Measurements from ENCODE around the gene TRAF2.
"Not testable (repeated sequence)": the region's sequence is repeated elsewhere in the genome, so short reads cannot be mapped to it uniquely, and the experiment has no call there.

TRAF2 gene

DNA sequence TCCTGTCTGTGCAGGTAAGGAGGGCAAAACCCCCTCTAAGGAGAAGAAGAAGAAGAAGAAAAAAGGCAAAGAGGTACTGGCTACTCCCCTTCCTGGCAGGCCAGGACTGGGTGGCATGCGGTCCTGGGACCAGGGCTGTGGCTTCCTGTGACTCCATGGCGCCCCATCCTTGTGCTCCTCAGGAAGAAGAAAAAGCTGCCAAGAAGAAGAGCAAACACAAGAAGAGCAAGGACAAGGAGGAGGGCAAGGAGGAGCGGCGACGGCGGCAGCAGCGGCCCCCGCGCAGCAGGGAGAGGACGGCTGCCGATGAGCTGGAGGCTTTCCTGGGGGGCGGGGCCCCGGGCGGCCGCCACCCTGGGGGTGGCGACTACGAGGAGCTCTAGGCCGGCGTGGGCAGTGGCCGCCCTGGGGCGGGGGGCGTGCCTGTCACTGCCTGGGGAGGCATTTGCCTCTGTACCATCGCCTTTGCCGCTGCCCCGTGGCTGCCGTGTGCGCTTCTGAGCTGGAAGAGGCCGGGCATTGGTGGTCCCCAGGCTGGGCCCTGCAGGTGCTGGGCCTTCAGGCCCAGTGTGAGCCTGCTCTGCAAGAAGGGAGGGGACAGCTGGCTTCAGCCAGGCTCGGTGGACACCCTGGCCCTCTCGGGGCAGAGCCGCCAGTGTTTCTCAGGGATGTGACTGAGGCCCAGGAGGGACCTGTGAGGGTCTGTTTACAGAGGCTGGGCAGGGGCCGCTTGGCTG is 46.0 kb upstream of the TRAF2 start:
- no peak for DNase-seq (ENCODE audit: low read depth)
- no peak overlapping the region for H3K4me3 ChIP-seq (ENCODE audit: low read depth, low read length)
- TF ChIP-seq POLR2A (IDR thresholded peaks at IDR 0.05; ENCODE audit: extremely low read depth, insufficient read length) (no peak), MYC (IDR thresholded peaks at IDR 0.05; ENCODE audit: low read depth, low read length) (no peak)
- TF ChIP-seq, protein P1, sequence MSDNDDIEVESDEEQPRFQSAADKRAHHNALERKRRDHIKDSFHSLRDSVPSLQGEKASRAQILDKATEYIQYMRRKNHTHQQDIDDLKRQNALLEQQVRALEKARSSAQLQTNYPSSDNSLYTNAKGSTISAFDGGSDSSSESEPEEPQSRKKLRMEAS (IDR thresholded peaks at IDR 0.05; ENCODE audit: low read depth, low read length): no peak
- TF ChIP-seq, protein P2, sequence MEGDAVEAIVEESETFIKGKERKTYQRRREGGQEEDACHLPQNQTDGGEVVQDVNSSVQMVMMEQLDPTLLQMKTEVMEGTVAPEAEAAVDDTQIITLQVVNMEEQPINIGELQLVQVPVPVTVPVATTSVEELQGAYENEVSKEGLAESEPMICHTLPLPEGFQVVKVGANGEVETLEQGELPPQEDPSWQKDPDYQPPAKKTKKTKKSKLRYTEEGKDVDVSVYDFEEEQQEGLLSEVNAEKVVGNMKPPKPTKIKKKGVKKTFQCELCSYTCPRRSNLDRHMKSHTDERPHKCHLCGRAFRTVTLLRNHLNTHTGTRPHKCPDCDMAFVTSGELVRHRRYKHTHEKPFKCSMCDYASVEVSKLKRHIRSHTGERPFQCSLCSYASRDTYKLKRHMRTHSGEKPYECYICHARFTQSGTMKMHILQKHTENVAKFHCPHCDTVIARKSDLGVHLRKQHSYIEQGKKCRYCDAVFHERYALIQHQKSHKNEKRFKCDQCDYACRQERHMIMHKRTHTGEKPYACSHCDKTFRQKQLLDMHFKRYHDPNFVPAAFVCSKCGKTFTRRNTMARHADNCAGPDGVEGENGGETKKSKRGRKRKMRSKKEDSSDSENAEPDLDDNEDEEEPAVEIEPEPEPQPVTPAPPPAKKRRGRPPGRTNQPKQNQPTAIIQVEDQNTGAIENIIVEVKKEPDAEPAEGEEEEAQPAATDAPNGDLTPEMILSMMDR (IDR thresholded peaks at IDR 0.05; ENCODE audit: low read depth, low read length): no peak

DNA sequence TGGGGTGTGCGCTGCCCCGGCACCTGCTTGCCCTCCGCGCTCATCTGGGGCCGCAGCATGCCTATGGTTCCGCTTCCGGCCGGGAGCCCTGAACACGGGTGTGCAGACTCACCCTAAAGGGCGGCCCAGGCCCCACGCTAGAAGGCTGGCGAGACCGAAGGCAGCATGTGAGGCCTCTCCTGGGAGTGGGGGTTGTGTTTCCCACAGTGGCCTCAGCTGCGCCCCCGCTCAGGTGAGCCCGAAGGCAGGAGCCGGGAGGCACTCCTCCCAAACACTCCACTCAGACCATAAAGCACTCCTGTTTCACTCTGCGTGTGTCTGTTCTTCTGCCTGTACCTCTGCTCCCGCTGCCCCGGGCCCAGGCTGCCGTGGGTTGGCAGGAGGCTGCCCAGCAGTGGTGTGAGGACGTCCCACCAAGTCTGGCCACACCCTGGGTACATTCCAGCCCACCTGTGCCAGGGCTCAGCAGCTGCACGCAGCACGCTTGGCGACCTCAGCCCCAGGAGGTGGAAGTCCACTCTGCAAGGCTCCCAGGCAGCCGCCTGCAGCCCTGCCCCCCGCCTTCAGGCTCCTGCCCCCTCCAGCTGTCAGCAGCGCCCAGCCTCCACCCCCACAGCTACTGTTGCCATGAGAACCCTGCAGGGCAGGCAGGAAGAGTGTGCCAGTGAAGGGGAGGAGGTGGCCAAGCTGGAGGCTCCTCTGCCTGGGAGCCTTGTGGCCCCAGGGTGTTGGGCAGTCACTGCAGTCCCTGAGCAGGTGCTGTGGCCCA is 45.3 kb upstream of the TRAF2 start:
- TF ChIP-seq, protein P2 (IDR thresholded peaks at IDR 0.05; ENCODE audit: low read depth, low read length): no peak
- TF ChIP-seq POLR2A (IDR thresholded peaks at IDR 0.05; ENCODE audit: extremely low read depth, insufficient read length) (no peak), MYC (IDR thresholded peaks at IDR 0.05; ENCODE audit: low read depth, low read length) (no peak)
- TF ChIP-seq, protein P1 (IDR thresholded peaks at IDR 0.05; ENCODE audit: low read depth, low read length): no peak
- DNase-seq (ENCODE audit: low read depth): peak; percentile 58
- no peak overlapping the region for H3K4me3 ChIP-seq (ENCODE audit: low read depth, low read length)

DNA sequence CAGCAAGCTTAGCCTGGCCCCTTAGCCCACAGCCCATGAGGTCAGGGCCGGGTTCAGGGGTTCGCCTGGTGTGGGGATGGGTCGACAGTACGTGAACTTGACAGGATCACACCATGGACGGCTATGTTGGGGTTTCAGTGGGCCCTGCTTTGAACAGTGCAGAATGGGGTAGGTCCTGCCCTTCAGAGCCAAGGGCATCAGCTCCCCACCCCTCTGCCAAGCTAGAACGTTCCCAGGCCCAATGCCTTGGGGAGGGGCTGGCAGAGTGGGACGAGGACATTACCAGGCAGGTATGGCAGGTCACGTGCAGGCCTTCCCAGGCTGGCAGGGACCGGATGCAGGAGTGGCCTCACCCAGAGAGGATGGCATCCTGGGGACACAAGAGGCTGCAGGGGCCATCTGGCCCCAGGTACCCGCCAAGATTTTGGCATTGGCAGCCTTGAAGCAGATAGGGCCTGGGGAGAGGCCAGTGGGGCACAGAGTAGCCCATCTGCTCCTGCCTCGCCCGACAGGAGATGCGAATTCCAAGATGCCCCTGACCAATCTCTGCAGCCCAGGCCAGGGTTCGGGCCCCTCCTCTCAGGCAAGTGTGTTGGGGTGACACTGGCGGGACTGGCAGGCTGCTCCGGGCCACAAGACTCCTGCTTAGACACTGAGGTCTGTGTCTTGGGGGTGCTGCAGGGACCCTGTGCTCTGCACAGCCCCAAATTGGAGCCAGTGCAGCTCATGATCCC is 44.5 kb upstream of the TRAF2 start:
- not testable (repeated sequence) for H3K4me3 ChIP-seq (ENCODE audit: low read depth, low read length); DNase-seq (ENCODE audit: low read depth)

DNA sequence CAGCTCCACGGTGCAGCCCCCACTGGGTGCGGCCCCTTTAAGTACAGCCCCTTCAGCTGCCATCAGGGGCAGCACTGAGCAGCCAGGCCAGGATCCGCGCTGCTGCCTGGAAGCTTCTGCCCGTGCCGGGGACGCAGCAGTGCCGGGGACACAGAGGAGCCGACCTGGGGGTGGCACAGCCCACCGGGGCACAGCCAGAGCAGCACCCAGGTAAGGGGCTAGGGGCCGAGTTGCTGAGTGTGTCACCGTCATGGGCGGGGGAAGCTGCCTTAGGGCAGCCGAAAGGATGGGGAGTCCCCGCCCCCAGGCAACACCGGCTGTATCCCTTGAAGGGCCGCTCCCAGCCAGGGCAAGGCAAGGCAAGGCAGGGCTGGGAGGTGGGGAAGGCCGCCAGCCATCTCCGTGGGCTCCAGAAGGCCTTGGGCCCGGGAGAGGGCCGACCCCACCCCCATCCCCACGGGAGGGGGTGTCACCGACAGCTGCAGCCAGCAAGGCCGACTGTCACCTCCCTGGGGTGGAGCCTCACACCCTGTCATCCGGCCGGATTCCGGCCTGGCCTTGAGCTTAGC is 43.9 kb upstream of the TRAF2 start, which contains the start of gene AJM1:
Gene AJM1 (plus strand): TSS at position 99 of the 569 bp plus-strand sequence. CDS start 1,937 bp downstream, outside the sequence.
- not testable (repeated sequence) for H3K4me3 ChIP-seq (ENCODE audit: low read depth, low read length)
- TF ChIP-seq, protein P1 (IDR thresholded peaks at IDR 0.05; ENCODE audit: low read depth, low read length): 0 out of 2 replicates have a peak, but pooled peaks have one; percentile 28
- TF ChIP-seq, protein P2 (IDR thresholded peaks at IDR 0.05; ENCODE audit: low read depth, low read length): peak; percentile 72
- peak; percentile 81 for DNase-seq (ENCODE audit: low read depth)

DNA sequence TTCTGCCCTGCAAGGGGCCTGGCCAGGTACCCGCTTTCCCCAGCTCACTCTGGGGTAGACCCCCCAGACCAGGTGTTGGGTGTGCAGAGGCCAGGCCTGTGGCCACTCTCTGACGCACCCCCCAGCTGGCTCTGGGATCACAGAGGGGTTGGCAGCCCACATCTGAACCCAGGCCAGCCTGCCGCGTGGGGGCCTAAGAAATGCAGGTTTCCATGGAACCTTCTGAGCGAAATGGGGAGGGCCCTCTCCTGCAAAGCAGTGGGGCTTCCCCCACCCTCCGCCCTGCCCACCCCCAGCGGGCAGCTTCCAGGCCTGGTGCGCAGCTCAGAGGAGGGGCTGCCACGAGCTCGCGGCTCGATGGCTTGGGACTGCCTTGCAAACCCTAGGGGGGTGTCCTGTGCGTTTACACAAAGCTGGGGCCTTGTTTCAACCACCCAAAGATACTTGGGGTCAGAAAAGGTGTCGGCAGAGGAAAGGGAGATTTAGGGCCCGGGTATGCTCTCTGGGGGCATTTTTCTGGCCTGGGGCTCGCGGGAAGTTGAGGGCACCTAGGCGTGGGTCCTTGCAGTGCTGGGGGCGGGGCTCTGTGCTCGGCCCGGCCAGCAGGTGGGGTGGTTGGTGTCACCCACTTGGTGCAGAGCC is 43.0 kb upstream of the TRAF2 start:
- not testable (repeated sequence) for DNase-seq (ENCODE audit: low read depth); H3K4me3 ChIP-seq (ENCODE audit: low read depth, low read length)

DNA sequence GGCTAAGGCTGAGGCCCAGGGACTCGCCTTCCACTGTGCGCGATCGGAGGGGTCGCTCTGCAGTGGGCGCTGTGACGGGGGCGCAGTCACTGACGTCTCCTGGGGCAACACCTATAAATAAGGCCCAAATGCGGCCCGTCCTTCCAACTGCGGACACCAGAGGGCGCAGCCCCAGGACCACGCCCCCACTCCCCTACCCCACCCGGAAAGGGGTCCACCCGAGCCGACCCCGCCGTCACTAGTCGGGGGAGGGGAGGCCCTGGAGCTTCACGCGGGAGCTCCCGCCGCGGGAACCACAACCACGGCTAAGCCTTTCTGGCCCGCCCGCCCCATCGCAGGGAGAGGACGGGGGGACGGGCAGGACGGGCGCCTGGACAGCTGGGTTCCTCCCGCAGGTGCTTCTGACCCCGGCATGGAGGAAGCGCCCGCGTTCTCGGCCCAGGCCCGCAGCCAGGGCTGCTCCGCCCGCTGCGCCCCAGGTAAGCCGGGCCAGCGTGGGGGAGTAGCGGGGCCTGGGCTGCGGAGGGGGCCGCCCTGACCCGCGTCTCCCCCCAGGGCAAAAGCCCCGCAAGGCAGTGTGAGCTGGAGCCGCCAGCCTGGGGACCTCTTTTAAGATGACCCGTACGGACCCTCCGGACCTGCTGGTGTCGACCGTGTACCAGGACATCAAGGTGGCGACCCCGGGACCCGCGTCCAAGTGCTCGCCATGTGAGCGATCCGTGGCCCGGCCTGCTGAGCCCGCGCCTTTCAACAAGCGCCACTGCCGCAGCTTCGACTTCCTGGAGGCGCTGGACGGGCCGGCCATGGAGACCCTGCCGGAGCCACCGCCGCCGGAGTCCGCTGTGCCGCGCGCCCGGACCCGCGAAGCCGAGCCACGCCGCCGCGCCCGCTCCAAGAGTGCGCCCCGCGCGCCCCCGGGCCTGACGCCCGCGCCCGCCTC is 42.2 kb upstream of the TRAF2 start:
- TF ChIP-seq, protein P2 (IDR thresholded peaks at IDR 0.05; ENCODE audit: low read depth, low read length): peak; percentile 21
- not testable (repeated sequence) for DNase-seq (ENCODE audit: low read depth); H3K4me3 ChIP-seq (ENCODE audit: low read depth, low read length)
